Cardiac fibroblast (primary cell): ENCODE measurements around the gene LYPD6.
A peak's percentile ranks its signal among the peaks of the same experiment; 100 is the strongest.

Experiments used
- DNase-seq, 2 donors: peaks; one replicate each; pipeline versions ENCODE4 v3.0.0 to v3.0.0-alpha.2; 2010; ENCODE audit warnings: low read depth in 2 of 2
- H3K4me3 ChIP-seq, 2 donors: replicated peaks in 1 of 2; 1 replicate in 1 of 2; 2 replicates in 1 of 2; pipeline ENCODE4 v1.5.1; 2011; ENCODE audit warnings: low read depth in 2 of 2, low read length in 2 of 2, mild to moderate bottlenecking in 2 of 2, moderate library complexity in 1 of 2
- CTCF ChIP-seq: IDR thresholded peaks from one replicate; pipeline ENCODE4 v1.5.1; 2011; ENCODE audit warnings: low read depth, mild to moderate bottlenecking, low read length, inconsistent platforms

The LYPD6 gene

GRCh38 chr2:149483004-149483605, 152.7 kb downstream of the LYPD6 start:
- peak in 1 of 2 donors; percentile 40 for DNase-seq
- TF ChIP-seq CTCF: no peak
- H3K4me3 ChIP-seq: no peak overlapping the region

- H3K4me3 ChIP-seq: no peak overlapping the region
- no peak for DNase-seq
Observed at GRCh38 chr2:149486664-149487063, 156.3 kb downstream of the LYPD6 start.

GRCh38 chr2:149487189-149487588, 156.8 kb downstream of the LYPD6 start:
- DNase-seq: no peak
- TF ChIP-seq CTCF: no peak
- no peak overlapping the region for H3K4me3 ChIP-seq

More at GRCh38 chr2:149486664-149487063, 156.3 kb downstream of the LYPD6 start:
- no peak for TF ChIP-seq CTCF

- no peak for DNase-seq
- TF ChIP-seq CTCF: no peak
- H3K4me3 ChIP-seq: no peak overlapping the region
Observed at GRCh38 chr2:149488706-149489440, 158.5 kb downstream of the LYPD6 start.

- no peak overlapping the region for H3K4me3 ChIP-seq
- no peak for TF ChIP-seq CTCF
- DNase-seq: no peak
Observed at GRCh38 chr2:149489452-149489851, 159.1 kb downstream of the LYPD6 start.

- DNase-seq: peak in 1 of 2 donors; percentile 39
- TF ChIP-seq CTCF: no peak
- no peak overlapping the region for H3K4me3 ChIP-seq
Observed at GRCh38 chr2:149490296-149490695, 159.9 kb downstream of the LYPD6 start.
